Hepatic stellate cell (primary cell): ENCODE results near the gene OR2H2.

Experiments used
- DNase-seq: peaks from one replicate; pipeline ENCODE4 v3.0.0; 2011; ENCODE audit warnings: low spot score

Gene OR2H2

DNA sequence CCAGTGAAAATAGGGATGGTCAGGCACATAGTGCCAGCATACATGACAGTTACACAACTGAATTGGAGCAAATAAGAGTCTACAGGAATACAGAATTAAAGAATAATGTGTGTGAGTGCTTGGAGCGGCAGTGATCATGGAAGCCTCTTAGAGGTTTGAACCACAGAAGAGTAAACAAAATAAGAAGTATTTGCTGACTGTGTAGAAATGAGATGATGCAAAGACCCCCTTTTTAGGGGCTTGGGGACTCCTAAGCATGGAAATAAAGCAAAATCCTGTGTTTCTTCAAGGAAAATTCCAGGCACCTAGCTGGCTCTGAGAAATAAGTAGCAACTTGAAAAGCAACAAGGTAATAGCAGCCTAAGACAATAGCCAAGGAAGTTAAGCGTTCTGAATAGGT, 6.8 kb downstream of the OR2H2 start:
- no peak for DNase-seq

DNA sequence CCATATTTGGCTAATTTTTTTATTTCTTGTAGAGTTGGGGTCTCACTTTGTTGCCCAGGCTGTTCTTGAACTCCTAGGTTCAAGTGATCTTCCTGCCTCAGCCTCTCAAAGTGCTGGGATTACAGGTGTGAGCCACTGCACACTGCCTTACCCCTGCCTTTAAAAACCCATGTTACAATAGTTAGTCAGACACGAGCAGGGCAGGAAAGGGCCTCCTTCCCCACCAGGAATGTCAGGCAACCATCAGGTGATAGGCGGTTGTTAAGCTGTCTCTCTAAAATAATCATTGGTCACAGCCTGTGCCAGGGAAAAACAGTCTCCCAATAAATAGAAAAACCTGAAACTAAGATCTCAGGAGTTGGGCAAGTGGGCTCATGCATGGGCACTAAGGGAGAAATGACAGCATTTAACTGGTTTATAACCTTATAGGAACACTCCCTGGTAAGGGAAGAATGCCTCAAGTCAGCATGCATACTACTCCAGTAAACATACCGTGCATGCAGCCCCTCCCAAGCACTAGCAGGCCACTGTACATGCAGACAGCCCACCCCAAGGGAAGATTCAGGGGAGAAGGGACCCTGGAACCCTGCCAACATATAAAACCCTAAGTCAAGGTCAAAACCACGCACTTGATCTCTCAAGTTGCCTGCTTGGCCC, 8.4 kb downstream of the OR2H2 start:
- no peak for DNase-seq

DNA sequence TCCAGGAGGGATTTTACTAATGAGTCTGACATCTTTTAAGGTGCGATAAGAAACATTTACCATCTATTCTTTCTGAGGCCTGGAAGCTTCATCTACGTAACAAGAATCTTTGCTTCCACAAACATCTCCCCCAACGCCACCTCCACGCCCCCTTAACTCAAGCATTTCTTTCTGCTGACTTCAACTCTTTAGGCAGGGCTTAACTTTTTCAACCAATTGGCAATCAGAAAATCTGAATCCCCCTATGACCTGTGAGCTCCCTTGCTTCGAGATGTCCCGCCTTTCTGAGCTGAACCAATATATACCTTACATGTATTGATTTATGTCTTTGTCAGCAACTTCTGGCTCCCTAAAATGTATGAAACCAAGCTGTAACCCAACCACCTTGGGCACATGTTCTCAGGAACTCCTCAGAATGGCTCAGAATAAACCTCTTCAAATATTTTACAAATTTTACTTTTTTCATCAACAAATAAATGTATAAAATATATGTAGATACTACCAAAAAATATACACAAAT, 11.5 kb downstream of the OR2H2 start:
- no peak for DNase-seq

DNA sequence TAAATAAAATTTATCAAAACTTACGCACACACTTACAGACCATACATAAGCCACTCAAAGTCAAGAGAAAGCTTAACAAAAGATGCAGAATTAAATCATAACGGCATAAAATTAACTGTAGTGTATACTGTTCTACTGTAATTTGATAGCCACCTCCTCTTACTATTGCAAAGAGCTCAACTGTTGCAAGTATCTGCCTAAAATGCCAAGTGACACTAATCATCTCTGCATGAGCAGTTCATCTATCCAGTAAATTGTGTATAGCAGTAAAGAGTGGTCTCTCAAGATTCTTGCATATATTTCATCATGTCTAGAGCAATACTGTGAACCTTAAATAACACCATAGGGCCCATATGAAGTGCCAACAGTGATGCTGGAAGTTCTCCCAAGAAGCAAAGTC, 12.3 kb downstream of the OR2H2 start:
- DNase-seq: no peak

DNA sequence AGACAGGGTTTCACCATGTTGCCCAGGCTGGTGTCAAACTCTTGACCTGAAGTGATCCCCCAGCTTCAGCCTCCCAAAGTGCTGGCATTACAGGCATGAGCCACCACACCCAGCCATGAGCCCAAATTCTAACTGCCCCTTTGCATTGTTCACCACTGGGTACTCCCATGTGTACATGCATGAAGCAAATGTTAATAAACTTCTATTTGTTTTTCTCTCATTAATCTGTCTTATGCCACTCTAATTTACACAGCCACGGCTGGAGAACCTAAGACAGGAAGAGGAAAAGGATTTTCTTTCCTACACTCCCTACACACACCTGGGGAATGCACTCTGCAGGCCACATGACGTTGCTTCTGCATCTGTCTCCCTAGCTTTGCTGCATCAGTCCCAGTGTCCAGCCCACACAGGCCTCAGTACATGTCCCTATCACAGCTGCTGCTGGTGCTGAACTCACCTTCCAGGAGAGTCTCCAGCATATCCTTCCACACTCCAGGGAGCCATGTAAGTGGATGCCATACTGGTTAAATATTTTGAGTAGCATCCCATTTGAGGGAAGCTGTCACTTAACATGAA, 13.3 kb downstream of the OR2H2 start:
- DNase-seq: no peak

DNA sequence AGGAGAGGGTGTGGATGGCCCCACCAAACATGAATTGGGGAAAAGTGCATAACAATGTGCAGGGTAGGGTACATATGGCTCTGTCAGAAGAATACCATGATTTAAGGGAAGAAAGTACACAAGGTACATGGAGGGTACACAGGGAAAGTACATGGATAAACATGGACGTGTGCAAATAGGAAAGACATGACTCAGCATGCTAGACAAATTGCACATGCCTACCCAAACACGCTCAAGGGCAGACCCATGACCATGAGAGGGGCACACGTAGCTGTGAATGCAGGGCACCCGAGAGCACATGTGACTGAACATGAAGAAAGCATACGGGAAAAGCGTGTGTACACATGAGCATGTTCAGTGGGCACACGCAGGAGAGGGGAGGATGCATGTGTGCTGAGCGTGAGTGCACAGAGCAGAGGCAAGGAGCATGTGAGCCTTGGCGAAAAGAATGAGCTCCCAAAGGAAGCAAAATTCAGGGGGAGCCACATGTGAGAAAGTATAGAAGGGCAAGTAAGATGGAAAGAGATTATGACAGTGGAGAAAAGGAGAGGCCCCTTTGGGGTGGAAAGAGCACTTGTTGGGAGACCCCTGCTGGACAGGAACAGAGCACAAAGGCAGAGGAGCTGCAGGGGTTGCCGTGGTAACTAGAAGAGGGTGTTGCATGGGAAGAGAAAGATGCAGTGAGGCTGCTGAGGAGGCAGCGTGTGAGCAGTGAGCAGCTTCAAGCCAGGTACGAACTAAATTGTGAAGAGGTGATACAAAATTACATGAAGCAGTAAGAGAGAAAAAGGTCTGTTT, 17.8 kb downstream of the OR2H2 start:
- DNase-seq: peak; percentile 21

DNA sequence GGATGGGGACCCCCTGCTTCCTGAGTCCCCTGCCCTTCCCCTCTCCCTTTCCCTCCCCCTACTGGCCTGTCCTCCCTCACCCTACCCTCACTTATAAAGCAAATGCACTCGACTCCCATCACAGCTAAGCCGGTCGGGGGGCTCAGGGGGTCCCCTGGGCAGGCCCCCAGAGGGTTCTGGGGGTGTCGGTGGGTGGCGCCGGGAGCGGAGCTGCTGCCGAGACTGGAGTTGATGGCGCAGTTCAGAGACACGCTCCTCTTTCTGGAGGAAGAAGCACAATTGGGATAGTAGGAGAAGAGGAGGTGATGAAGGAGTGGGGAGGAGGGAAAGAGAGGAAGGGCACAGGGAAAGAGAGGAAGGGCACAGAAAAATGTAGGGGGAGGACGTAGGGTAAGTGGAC, 18.5 kb downstream of the OR2H2 start:
- DNase-seq: no peak

DNA sequence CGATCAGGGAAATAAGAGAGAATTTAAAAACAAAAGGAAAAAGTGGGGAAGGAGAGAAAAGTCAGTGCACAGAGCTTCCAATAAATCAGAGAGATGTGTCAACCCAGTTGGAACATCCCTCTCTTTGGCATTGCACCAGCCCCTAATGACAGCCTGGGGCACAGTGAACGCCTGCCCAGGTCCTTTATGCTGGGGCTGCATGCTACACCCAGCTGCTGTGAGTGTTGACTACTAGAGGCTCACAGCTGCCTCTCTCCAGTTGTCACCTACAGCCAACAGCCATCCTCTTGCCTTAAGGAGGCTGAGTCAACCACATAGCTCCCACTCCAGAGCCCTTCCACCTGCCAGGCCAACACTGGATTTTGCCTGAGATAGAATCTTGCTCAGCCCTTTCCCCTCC, 19.0 kb downstream of the OR2H2 start:
- no peak for DNase-seq

DNA sequence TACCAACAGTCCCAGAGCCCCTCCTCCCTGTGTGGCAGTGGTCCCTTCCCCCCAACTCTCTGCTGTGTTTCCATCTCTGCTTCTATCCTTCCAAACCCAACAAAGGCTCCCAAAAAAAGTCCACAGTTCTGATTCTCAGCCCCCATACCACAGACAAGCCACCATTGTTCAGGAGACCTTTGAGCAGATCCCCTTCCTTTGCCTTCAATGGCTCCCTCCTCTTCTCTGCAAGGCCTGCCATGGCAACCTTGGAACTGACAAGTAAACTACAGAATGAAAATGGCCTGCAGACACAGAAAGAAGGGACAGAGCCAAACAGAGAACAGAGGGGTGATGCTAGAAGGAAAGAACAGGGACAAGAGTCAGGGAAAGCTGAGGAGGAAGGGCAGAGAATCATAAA, 23.2 kb downstream of the OR2H2 start:
- DNase-seq: no peak

DNA sequence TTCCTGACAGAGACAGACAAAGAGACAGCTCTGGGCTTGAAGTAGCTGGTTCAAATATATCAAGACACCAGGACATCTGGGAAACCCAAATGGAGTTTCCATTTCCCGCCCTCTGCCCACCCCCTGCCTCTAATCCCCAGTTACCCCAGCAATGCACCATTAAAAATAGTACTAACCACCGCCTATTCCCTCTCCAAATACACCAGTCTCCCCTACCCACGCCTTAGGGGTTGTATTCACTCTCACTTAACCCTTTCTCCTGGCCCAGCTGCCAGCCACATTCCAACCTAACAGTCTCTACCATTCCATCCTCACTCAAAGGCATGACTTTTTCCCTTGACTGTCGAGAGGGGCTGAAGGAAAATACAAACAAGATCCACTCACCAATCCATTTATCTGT, 25.6 kb downstream of the OR2H2 start:
- no peak for DNase-seq

DNA sequence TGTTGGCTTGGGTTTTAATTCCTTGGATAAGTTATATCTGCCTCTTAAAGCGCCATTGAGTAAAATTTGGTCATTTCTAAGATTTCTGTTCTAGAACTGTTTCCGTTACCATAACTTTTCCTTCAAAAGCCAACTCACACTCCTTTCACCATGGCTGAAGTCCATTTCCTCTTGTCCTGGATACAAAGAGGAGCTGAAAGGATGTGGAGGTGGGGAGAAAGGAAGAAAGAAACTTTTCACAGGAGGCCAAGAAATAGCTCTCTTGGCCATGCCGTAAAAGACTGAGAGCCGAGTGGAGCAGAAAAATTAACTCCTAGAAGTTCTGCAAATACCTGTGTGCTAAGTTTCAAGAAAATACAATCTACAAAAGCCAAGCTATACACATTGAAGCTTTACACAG, 26.5 kb downstream of the OR2H2 start:
- DNase-seq: no peak

DNA sequence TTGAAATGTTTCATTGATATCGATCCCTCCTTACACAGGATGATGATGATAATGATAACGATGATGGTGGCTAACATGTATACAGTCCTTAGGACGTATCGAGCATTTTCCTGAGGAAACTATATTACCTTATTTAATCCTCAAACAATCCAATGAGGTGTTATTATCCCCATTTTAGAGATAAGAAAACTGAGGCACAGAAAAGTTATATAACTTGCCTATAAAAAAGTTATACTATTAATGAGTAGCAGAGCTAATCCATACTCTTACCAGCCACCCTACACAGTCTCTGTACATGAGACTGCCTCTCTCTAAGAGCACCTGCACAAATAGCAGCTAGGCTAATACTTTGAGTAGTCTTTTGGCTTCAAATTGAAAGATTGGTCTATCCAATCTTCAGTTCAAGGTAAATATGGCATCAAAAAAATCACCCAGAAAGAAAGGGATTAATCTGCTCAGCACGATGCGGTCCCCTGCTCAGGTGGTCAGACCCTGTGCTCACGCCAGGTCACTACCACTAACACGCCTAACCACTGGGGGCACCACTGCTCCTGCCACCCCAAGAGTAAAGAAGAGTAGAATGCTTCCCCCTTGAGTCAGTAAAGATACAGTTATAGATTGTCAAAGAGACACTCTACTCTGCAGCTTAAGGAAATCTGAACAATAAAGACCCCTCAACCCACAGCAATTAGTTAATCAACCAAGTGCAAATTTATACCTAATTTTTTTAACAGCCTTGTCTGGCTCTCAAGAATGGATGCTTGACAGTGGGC, 33.0 kb downstream of the OR2H2 start:
- no peak for DNase-seq

DNA sequence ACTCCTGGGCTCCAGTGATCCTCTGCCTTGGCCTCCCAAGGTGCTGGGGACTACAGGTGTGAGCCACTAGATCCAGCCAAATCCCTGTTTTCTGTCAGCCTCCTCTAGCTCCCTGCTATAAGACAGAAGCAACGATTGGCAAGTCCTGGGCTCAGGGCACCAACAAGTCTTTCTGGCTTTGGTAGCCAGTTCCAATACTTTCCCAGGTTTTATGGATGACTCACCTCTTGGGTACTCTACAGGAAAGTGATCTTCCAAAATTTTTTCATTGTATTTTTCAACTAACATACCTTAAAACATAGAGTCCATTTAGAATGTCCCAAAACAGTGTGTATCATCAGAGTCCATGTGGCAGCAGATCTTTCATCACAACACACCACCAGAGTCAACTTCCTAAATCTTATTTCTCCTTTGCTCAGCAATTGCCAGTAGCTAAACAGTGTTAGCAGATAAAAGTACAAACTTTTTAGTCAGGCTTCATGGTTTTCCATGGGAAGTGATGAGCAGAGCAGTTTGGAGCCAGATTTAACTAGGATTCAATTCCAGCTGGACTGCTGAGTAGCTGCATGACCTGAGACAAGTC, 34.7 kb downstream of the OR2H2 start:
- no peak for DNase-seq

DNA sequence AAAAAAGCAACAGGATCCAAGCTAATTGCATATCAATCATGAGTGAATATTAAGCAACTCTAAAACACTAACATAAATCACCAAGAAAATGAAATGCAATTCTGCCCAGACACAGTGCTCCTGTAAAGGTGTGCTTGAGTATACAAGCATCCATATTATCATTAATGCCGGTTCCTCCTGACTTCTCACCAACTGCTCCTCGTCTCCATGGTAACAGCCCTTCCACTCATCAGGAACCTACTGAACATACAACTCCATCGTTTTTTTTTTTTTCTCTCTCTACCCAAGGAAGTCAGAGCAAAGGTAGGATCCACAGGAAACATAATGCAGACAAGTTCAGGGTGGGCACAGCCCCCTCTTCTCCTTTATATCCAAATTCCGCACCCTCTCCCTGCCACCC, 35.7 kb downstream of the OR2H2 start:
- no peak for DNase-seq

DNA sequence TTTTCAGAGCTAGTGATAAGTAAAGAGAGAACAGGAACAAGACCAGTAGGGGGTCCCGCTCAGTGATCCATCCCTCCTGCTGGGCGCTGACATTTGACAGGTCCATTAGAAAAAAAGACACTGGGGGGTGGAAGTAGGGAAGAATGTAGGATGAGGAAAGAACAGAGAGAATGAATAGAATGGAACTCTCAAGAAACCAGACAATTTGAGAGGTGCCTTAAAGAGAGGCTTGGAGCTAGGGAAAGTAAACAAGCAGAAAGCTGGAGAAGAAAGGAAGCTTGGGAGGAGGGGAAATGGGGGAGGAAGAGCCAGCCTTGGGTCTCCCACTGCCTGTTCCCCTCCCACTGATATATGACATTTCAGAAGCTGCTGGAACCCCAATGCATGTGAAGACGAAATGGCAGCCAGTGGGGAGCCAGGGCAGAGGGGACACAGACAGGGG, 39.6 kb downstream of the OR2H2 start:
- DNase-seq: no peak

DNA sequence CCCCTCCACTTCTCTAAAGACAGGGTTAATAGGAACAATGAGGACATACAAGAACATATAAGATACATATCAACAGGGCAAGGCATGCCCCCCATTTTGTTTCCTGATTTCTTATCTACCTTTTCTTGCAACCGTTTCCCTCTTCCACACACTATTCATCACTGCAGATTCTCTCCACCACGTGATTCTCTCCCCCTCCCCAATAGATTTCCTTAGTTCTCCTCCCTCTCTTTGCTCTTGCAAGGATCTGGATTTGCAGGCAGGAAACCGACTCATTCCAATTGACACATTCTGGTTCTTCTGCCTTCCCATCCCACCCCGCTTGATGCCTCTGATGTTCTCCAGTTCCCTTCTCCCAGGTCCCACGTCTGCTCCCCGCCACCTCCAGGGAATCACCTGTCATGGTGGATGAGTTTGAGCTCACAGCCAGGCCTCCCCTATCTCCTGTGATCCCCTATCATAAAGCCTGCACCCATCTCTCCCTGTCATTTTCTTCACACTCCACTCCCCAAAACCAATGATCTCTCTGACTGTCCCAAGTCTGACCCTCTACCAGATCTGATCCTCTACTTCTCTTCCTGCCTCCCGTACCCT, 40.5 kb downstream of the OR2H2 start:
- DNase-seq: no peak

DNA sequence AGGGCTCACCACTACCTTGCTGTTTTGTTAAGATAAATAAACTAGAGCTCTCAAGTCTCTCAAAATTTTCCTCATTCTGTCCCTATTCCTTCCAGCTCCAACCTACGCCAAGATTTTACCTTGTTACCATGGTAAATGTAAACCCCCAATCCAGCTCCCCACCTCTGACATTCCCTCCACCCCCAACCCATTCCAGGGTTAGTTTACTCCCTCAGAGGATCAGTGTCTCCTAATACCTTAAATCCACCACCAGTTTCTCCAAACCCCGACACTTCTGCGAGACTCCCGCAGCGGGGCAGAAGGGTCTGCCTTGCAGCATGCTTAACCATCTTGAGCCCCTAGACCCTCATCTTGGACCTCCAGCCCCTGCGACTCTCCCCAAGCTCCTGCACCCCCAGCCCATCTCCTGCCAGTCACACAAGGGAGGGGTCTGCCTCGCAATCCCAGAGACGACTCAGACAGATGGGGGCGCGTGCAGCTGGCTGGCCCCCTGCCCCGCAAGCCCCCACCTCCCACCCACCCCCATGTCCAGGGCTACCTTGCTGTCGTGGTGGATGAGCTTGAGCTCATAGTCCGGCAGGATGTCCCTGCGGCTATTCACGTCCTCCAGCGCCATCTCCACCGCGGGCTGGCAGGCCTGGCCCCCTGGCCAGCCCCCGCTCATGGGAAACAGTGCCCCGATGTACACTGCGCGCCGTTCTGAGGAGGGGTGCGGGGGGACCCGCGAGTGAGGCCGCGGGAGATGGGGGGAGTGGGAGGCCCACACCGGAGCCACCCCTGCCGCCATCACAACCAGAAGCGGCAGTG, 42.2 kb downstream of the OR2H2 start:
- no peak for DNase-seq

DNA sequence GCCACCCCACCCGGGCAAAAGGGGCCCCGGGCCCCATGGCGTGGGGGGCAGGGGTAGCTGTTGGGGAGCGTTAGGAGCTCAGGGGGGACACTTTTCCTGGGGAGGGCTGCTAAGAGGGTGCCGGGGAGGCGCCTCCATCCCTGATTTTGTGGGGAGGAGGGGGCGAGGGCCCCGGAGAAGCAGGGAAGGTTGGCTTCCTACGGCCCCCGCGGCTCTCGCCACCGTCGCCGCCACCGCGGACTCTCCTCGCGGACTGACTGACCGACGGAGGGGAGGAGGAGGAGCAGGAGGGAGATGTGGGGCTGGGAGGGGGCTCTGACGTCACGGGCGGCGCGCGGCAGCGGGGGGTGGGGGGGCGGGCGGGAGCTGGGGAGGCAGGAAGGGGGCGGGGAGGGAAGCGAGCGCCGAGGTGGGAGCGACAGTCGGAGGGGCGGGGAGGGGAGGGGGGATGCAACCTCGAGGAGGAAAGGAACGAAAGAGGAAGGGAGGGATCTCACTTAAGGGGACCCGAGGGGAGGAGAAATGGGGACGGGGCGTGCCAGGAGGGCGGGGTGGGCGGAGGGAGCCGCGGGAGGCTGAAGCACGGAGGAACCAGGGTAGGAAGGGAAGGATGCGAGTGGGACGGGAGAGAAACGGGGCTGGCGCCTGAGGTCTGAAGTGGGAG, 43.0 kb downstream of the OR2H2 start:
- DNase-seq: peak; percentile 91

DNA sequence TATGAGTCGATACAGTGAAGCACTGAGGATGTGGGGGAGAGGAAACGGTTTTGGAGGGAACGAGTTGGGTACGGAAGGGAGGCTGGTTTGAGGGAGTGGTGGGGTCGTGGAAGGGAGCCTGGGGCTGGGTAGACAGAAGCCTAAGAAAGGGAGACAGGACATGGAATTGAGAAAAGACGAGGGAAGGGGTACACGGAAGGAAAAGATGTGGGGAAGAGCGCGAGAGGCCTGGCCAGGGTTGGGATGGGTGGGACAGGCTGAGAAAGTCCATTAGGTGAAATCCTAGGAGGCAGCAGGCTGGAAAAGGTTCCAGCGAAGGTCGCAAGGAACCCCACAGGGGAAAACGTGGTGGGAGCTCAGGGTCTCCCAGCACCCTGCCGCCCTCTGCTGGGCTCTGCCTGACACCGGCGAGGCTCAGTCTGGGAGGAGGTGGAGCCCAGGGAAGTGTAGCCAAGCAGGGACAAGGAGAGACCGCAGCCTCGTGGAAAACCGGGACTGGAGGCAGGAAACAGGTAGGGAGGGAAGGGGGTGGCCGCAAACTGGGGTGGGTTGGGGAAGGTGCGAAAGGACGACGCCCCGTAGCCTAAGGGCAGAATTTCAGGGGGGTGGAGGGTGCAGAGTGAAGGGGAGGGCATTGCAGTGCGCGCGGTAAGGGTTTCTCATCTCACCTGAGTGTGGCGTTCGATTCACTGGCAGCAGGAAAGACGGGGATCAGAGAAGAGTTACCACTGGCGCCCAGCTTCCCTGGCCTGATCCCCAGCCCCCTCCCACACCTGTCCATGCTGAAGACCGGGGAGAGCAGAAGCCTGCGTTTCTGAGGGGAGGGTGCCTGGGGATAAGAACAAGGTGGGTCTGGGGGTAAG, 43.7 kb downstream of the OR2H2 start:
- DNase-seq: peak; percentile 91
